GM12801 (cell line): ENCODE results near the gene MAP3K13.

ENCODE experiments used
- CTCF ChIP-seq: IDR thresholded peaks from one replicate; pipeline ENCODE4 v1.5.1; 2011; ENCODE audit warnings: control low read depth; ENCODE audit not compliant: insufficient read length; ENCODE audit errors: extremely low read depth

Gene MAP3K13

GRCh38 chr3:185347399-185347798 is 15.5 kb upstream of the MAP3K13 start:
- no peak for TF ChIP-seq CTCF

- TF ChIP-seq CTCF = no peak
Observed at GRCh38 chr3:185350841-185351240, 12.1 kb upstream of the MAP3K13 start.

- TF ChIP-seq CTCF = no peak
Observed at GRCh38 chr3:185351396-185351795, 11.5 kb upstream of the MAP3K13 start.

GRCh38 chr3:185353225-185353624 is 9.7 kb upstream of the MAP3K13 start:
- TF ChIP-seq CTCF = no peak

GRCh38 chr3:185353823-185354614 is 8.9 kb upstream of the MAP3K13 start:
- TF ChIP-seq CTCF = no peak

GRCh38 chr3:185356499-185356898 is 6.4 kb upstream of the MAP3K13 start:
- no peak for TF ChIP-seq CTCF

- TF ChIP-seq CTCF = no peak
Observed at GRCh38 chr3:185361920-185362319, 1.0 kb upstream of the MAP3K13 start.
